Posterior cingulate gyrus (tissue), 11 donors: ENCODE measurements around the gene XPO4.

Experiments
- DNase-seq, 10 donors: peaks; one replicate each; pipeline versions ENCODE4 v3.0.0 to v3.0.0-alpha.2; 2020 to 2021; ENCODE audit warnings: mixed read lengths in 3 of 10
- intact Hi-C: fragments of 100-400 bp; cut with DNase I; formaldehyde crosslinking; loops from one replicate; pipeline ENCODE4 v1.15.1; 2023

Gene XPO4

GRCh38 chr13:20833900-20834679 is 68.5 kb downstream of the XPO4 start:
- DNase-seq = no peak
- intact Hi-C loops = no loop called here

GRCh38 chr13:20832861-20833260 is 69.7 kb downstream of the XPO4 start:
- no peak for DNase-seq
- intact Hi-C loops = no loop called here

GRCh38 chr13:20831933-20832332 is 70.6 kb downstream of the XPO4 start:
- no peak for DNase-seq
- intact Hi-C loops = no loop called here

- intact Hi-C loops = no loop called here
- no peak for DNase-seq
Measured at GRCh38 chr13:20831254-20831653, 71.3 kb downstream of the XPO4 start.

GRCh38 chr13:20828539-20829364 is 73.8 kb downstream of the XPO4 start:
- no peak for DNase-seq

GRCh38 chr13:20826843-20827560 is 75.5 kb downstream of the XPO4 start:
- intact Hi-C loops = no loop called here
- DNase-seq = no peak

More at GRCh38 chr13:20828539-20829364, 73.8 kb downstream of the XPO4 start:
- intact Hi-C loops = loop anchor here (1.0 to 2.0 kb wide), 2 partner anchors 116 to 333 kb away; no protein-coding TSS in a partner anchor

- DNase-seq = no peak
- intact Hi-C loops = no loop called here
Measured at GRCh38 chr13:20826301-20826700, 76.2 kb downstream of the XPO4 start.

- intact Hi-C loops = no loop called here
- DNase-seq = no peak
Measured at GRCh38 chr13:20825477-20825875, 77.1 kb downstream of the XPO4 start.

- intact Hi-C loops = no loop called here
- DNase-seq = no peak
Measured at GRCh38 chr13:20824762-20825476, 77.6 kb downstream of the XPO4 start.

GRCh38 chr13:20823071-20823470 is 79.5 kb downstream of the XPO4 start:
- intact Hi-C loops = no loop called here
- DNase-seq = no peak

GRCh38 chr13:20822406-20822805 is 80.1 kb downstream of the XPO4 start:
- DNase-seq = no peak
- intact Hi-C loops = no loop called here

GRCh38 chr13:20819715-20820114 is 82.8 kb downstream of the XPO4 start:
- DNase-seq = no peak
- intact Hi-C loops = no loop called here

GRCh38 chr13:20815464-20815863 is 87.1 kb downstream of the XPO4 start:
- intact Hi-C loops = no loop called here
- no peak for DNase-seq

- DNase-seq = peak in 1 of 10 donors; percentile 6
- intact Hi-C loops = no loop called here
Measured at GRCh38 chr13:20814224-20814910, 88.2 kb downstream of the XPO4 start.

GRCh38 chr13:20812890-20813289 is 89.7 kb downstream of the XPO4 start:
- no peak for DNase-seq
- intact Hi-C loops = no loop called here

- intact Hi-C loops = no loop called here
- no peak for DNase-seq
Measured at GRCh38 chr13:20810808-20811207, 91.7 kb downstream of the XPO4 start.

- no peak for DNase-seq
- intact Hi-C loops = no loop called here
Measured at GRCh38 chr13:20808874-20809273, 93.7 kb downstream of the XPO4 start.

- intact Hi-C loops = no loop called here
- no peak for DNase-seq
Measured at GRCh38 chr13:20803180-20803965, 99.2 kb downstream of the XPO4 start.

- DNase-seq = no peak
- intact Hi-C loops = no loop called here
Measured at GRCh38 chr13:20801707-20802106, 100.8 kb downstream of the XPO4 start.
